GM18508 (cell line): ENCODE measurements around the gene TTLL11.

Source experiments
- ATAC-seq: cut with Tn5 transposase; IDR thresholded peaks from one replicate; pipeline ENCODE4 v1.9.1; 2021; ENCODE audit warnings: moderate number of reproducible peaks; ENCODE audit not compliant: insufficient read depth, unreplicated experiment

TTLL11 gene

GRCh38 chr9:121825031-121825691 lies 267.9 kb downstream of the TTLL11 start:
- no peak for ATAC-seq

GRCh38 chr9:121824651-121825030 lies 268.5 kb downstream of the TTLL11 start:
- no peak for ATAC-seq

- ATAC-seq: no peak
Measured at GRCh38 chr9:121823451-121824169, 269.5 kb downstream of the TTLL11 start.

- ATAC-seq: no peak
Measured at GRCh38 chr9:121822093-121823085, 270.7 kb downstream of the TTLL11 start.

- no peak for ATAC-seq
Measured at GRCh38 chr9:121821326-121821725, 271.8 kb downstream of the TTLL11 start.

GRCh38 chr9:121820286-121821005 lies 272.7 kb downstream of the TTLL11 start:
- no peak for ATAC-seq

- ATAC-seq: no peak
Measured at GRCh38 chr9:121819428-121820231, 273.5 kb downstream of the TTLL11 start.

- no peak for ATAC-seq
Measured at GRCh38 chr9:121818841-121819427, 274.2 kb downstream of the TTLL11 start.

- ATAC-seq: no peak
Measured at GRCh38 chr9:121818016-121818661, 275.0 kb downstream of the TTLL11 start.

GRCh38 chr9:121817476-121817875 lies 275.6 kb downstream of the TTLL11 start:
- no peak for ATAC-seq

- ATAC-seq: no peak
Measured at GRCh38 chr9:121816845-121817450, 276.2 kb downstream of the TTLL11 start.

- ATAC-seq: no peak
Measured at GRCh38 chr9:121816449-121816817, 276.7 kb downstream of the TTLL11 start.

- ATAC-seq: no peak
Measured at GRCh38 chr9:121815546-121816448, 277.3 kb downstream of the TTLL11 start.

- ATAC-seq: no peak
Measured at GRCh38 chr9:121815084-121815483, 278.0 kb downstream of the TTLL11 start.

GRCh38 chr9:121814594-121814993 lies 278.5 kb downstream of the TTLL11 start:
- no peak for ATAC-seq

- no peak for ATAC-seq
Measured at GRCh38 chr9:121813519-121814210, 279.4 kb downstream of the TTLL11 start.
